Effector CD4-positive, alpha-beta T cell (primary cell): ENCODE measurements around the gene ERCC6L2.
A peak's percentile ranks its signal among the peaks of the same experiment; 100 is the strongest.

Experiments used
- DNase-seq: peaks from one replicate; pipeline ENCODE4 v3.0.0-alpha.2; 2020
- total RNA-seq: gene quantifications from one replicate; lab custom pipeline; 2026; lab: John Stamatoyannopoulos, UW

The ERCC6L2 gene
- 82.2 reads per million, percentile 79 among the genes with 10 or more reads in this experiment for total RNA-seq

DNA sequence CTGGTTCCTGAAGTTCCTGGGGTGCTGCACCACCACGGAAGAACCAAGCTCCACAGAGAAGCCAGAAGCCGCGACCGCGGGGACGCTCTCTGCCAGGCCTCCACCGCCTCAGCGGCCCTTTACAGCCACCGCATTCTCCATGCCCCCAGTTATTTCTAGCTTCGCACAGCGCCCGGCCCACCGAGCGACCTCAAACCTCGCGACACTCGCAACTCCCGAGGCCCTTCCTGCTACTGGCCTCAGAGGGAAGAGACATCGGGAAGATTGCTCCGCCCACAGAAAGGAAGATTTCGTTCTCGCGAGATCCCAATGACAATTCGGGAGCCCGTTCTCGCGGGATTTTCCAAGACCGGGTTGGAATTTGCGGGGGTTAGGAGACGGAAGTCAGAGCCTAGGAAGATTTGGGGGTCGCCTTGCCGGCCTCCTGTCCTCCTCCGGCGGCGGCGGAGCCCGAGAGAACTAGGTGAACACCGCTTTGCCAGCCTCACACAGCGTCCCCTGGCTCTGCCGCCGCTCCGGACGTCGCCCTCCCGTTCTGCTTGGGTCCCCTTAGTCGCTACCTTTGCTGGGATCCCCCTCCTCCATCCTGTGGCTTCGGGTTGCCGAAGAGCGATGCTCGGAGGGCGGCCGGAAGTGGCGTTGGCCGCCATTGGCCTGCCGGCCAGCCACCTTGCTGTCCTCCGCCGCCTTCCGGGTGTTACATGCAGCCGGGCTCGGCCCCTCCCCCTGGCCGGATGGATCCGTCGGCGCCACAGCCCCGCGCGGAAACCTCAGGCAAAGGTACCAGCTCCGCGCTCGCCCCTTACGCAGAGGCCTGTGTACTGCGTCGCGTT is at the start of gene ERCC6L2:
TSS of gene ERCC6L2 (plus strand) at position 387 of the 833 bp plus-strand sequence. CDS start at position 735, 348 bp downstream.
- DNase-seq: peak; percentile 87

GRCh38 chr9:95826183-95826838 is 49.2 kb upstream of the ERCC6L2 start:
- DNase-seq: no peak

DNA sequence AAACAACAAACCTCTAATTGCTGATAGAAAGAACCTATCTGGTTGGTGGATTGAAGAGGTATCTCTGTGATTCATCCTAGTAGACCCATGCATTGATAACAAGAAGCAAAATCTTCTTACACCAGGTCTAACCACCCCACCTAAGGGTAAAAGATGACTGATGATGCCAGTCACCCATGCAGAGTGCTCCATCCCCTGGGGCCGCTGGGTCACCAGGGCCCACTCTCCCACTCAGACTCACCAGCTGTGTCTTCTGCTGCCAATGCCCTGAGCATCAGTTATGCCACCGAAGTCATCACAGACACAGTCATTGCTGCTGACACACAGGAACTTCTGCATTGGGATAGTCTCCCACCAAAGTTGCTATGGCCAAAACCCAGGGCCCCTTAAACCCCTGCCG is 44.7 kb upstream of the ERCC6L2 start:
- no peak for DNase-seq

DNA sequence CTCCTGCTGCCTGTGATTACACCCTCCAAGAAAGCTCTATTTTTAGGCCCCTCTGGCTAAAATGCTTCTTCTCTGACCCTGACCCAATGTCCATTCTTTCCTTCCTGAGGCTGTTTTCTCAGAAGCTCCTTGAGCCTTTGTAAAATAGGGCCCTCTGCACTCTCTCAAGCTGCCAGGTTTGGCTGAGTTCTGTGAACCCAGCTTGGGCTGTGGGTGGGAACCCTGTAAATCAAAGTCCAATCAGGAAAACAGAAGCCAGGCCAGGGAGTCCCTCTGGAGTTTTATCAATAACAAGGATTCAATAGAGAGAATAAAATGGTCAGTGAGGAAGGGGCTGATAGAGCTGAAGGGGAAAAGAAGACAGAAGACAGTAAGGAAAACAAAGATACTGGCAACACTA is 43.7 kb upstream of the ERCC6L2 start:
- no peak for DNase-seq

DNA sequence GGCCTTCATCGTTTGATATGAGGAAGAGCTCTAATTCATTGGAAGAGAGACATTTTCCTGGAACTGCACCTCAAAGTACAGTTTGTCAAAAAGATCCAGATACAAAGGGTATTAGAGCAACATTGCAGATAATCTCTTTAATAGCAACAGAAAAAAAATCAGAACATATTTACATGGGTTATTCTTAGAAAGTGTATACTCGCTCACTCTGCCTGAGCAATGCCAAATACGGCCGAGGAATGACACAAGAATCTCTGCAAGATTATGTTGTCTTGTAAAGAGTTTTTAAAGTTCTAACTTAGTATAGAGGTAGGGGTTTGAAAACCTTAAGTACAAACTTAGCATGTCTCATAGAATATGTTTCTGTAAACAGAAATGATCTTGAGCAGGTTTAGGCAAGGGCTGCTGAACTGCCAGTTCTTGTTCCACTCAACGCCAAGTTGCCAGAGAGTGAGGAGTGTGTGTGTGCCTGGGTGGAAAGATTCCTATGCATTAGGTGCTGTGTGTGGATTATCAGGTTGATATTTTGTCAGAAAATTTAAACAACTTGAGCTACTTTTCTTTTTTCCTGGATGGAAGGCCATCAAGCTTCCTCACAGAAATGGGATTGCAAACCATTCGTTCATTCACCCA is 41.8 kb upstream of the ERCC6L2 start:
- no peak for DNase-seq

DNA sequence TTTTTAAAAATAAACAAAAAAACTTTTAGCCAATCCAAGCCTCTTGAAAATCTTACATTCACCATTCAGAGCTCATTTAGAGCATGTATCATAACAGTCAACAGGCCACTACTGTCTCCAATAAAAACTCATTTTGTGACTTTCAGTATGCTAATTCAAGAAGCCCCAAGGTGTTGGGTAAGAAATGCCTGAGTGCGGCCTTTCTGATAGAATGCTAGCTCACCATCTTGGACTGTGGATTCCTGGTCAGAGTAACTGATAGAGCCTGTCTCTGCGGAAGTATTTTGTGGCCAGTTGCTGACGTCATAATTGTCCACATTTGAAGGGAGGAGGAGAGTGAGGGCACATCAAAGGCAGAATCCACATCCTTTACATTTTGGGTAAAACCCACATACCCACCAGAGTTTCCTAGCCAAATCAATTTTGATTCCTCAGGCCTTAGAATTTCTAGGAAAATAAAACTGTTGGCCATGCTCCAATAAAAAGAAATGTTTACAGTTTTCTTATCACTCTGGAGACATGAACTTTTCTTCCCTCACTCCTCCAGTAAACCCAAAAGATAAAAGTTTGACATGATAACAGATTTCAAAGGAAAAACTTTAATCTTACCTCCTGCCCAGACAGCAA is 41.1 kb upstream of the ERCC6L2 start:
- no peak for DNase-seq

DNA sequence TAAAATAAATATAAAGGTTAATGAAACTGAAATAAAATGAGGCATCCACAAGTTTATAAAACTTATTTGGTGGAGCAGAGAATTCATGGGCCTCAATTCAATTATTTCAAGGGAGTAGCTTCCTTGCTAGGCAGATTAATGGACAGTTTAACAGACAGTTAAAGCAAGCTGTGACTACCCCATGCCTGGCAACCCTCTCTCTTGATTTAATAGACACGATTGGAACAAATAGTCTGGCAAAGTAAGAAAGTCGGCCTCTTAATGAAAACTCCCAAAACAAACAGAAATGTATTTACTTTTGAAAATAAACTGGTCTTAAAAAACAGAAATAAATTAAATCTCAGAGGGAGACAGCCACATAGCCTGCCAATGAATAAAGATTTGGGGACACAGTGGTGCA is 40.1 kb upstream of the ERCC6L2 start:
- DNase-seq: no peak

- no peak for DNase-seq
These were observed 39.4 kb upstream of the ERCC6L2 start for GRCh38 chr9:95836072-95836471.

GRCh38 chr9:95839012-95839411 is 36.5 kb upstream of the ERCC6L2 start:
- no peak for DNase-seq

DNA sequence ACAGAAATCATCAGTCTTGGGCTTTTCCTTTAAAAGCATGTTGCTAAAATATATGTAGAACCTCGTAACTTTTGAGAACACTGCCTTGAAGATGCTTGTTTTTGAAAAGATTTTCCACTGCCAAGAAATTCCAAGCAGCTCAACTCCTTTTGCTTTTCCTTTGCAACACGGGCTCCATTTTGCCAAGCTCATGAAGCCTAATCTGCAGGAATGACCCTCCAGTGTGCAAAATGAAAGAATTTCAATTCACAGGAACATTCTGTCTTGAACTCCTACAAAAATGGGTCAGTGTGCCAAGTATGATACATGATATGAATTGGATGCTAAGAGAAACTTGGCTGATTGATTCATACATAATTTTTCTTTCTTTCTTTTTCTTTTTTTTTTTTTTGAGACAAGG is 35.4 kb upstream of the ERCC6L2 start:
- DNase-seq: no peak

DNA sequence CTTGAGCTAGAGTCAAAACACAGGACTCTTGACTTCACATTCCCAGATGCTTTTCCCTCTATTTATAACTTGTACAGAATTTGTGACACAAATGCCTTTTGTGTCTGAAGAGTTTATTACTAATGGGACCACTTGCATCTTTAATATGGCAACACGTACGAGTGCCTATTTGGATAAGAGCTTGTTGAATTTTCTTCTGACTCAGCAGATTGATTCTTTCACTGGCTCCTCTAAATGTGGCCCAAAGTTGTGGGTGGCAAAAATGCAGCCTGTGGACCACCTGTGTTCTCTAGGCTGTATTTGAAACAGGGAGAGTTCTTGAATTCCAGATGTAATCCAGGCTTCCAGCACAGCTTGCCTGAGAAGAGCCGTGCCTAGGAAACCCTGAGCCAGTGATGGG is 34.1 kb upstream of the ERCC6L2 start:
- DNase-seq: no peak

- DNase-seq: no peak
These were observed 29.7 kb upstream of the ERCC6L2 start for GRCh38 chr9:95845751-95846150.

- no peak for DNase-seq
These were observed 26.7 kb upstream of the ERCC6L2 start for GRCh38 chr9:95848764-95849163.

GRCh38 chr9:95852059-95853032 is 23.1 kb upstream of the ERCC6L2 start:
- DNase-seq: no peak

DNA sequence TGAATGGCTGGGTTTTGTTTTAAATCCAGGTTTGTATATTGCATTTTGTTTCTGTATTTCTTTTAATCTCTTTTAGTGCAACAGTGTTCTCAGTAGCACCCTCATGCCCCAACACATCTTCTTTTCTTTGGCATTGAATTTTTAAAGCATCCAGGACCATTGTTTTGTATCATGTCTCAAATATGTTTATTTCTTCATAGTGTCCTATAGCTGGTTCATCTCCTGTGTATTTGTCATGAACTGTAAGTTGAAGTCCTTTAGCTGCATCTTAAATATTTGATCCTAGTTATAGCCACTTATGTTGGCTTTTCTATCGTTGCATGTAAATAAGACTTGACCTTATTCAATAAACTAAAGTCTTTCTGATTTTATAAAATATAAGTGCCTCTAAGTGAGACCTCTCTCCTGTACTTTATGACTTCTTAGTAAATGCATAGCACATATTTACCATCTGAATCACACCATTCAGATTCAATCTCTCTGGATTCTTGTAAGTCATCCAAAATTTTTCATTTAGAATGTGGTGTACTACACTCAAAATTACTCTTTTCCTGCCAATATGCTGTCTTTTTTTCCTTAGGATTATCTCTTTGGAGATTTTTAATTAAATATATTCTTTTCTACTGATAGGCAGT is 21.0 kb upstream of the ERCC6L2 start:
- no peak for DNase-seq

GRCh38 chr9:95855961-95856360 is 19.5 kb upstream of the ERCC6L2 start:
- DNase-seq: no peak

DNA sequence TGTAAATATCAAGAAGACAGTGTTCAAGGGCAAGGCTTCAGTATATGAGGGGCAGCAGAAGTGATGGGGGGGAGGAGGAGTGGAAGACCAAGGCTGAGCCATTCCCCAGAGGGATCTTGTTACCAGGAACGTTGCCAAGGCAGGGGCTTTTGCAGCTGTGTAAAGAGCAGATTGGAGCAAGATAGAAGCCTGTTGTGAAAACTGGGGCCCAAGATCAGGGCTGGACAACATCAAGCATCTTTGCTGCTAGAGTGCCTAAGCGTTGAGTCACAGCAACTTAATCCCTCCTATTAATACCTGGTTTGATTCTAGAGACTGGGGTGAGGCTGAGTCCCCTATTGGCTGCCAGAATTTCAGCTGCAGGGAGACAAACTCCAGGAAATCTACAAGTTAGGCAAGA is 18.4 kb upstream of the ERCC6L2 start:
- no peak for DNase-seq

DNA sequence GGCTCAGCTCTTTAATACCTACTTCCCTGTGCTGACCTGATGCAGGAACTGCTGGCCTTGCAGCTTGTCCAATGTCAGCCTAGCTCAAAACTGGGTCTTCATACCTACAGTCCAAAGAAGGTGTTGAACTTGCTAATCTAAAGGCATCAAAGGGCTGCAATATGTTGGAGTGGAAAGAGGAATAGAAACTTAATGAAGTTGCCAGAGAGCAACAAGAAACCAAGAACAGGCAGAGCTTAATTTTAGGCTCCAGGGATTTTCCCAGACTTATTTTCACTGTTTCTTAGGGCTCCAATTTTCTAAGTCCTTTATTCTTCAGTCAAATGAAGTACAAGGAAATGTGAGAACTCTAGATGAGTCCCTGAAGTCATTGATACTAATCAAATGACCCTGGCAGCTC is 17.6 kb upstream of the ERCC6L2 start:
- no peak for DNase-seq

DNA sequence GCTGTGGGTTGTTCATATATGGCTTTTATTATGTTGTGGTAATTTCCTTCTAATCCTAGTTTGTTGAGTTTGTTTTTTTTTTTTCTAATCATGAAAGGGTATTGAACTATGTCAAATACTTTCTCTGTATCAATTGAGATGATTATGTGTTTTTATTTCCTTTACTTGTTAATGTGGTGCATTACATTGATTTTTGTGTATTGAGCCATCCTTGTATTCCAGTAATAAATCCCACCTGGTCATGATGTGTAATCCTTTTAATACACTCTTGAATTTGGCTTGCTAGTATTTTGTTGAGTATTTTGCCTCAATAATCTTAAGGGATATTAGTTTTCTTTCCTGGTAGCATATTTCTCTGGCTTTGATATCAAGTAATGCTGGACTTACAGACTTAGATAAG is 13.1 kb upstream of the ERCC6L2 start:
- no peak for DNase-seq

DNA sequence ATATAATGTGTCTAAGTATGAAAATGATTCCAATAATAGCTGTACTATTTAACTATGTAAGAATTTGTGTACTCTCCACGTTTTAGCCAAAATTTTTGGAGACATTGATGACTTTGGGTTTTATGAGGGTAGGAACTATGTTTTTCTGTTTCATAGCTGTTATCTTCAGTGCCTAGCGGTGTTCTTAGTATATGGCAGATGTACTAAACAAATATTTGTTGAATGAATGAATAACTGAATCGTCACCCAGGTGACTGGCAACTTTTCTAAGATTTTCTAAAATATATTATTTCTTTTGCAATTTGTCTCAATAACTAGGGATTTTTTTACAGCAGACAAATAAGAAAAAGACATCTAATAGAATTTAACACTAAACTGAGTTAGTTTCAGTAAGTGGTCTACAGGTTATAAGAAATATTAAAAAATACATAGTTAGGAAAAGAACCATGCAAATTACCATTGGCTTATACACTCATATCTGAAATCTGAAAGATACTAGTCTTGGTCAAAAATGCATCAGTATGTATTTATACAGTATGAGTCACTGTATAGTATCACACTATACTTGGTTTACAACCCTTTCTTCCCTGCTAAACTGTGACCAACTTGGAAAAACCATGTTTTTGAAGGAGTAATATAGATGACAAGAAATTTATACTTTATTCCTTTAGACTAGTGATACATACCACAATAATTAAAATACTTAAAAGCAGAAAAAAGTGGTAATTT is 10.5 kb upstream of the ERCC6L2 start:
- DNase-seq: no peak

DNA sequence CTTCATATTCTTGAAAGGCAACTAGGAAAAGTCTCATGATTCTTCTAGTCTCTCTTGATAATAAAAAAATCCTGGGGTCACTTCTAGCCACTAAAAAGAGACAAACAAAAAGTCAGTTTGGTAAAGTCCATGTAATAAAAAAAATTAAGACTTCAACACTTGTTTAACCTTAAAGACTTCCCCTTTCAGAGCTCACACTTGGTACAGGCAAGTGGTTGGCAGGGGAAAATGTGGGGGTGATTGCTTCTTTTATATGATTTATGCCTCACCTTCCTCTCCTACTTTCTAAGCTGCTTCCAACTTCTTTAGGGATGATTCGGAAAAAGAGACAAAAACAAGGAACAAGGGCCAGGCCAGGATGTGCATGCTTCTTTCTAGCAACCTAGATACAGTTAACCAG is 5.1 kb upstream of the ERCC6L2 start:
- DNase-seq: no peak
